Neural progenitor cell (in vitro differentiated cells): Measurements from ENCODE around the gene ATP10A. TPM values are rescaled to one million over a fixed set of nuclear protein-coding genes. Genes with fewer than 3 reads are reported as not detected.
"Not testable (repeated sequence)": the region's sequence is repeated elsewhere in the genome, so short reads cannot be mapped to it uniquely, and the experiment has no call there.

ENCODE experiments used
- DNase-seq: peaks from one replicate; pipeline ENCODE4 v3.0.0-alpha.2; 2016; ENCODE audit warnings: low spot score
- H2AFZ ChIP-seq: fragments of 200-600 bp; sonication (generic); replicated peaks from 2 replicates; pipeline ENCODE4 v1.6.1; 2016; ENCODE audit warnings: antibody characterized with exemption
- H3F3A ChIP-seq: fragments of 200-600 bp; sonication (generic); 2 replicates; pipeline ENCODE4 v1.6.1; 2016; ENCODE audit warnings: antibody characterized with exemption, low read depth
- H3K27ac ChIP-seq: fragments of 200-600 bp; sonication (generic); 2 replicates; pipeline ENCODE4 v1.5.1; 2016; ENCODE audit warnings: mild to moderate bottlenecking
- H3K27me3 ChIP-seq: fragments of 200-600 bp; sonication (generic); 2 replicates; pipeline ENCODE4 v1.6.1; 2016; ENCODE audit warnings: mild to moderate bottlenecking, moderate library complexity
- H3K36me3 ChIP-seq: fragments of 200-600 bp; sonication (generic); 2 replicates; pipeline ENCODE4 v1.5.1; 2016
- H3K4me1 ChIP-seq: fragments of 200-600 bp; sonication (generic); 2 replicates; pipeline ENCODE4 v1.6.1; 2016; ENCODE audit warnings: mixed run types
- H3K4me2 ChIP-seq: fragments of 200-600 bp; sonication (generic); 2 replicates; pipeline ENCODE4 v1.6.1; 2016
- H3K4me3 ChIP-seq: fragments of 200-600 bp; sonication (generic); 2 replicates; pipeline ENCODE4 v1.5.1; 2016
- H3K79me2 ChIP-seq: fragments of 200-600 bp; sonication (generic); 2 replicates; pipeline ENCODE4 v1.6.1; 2016; ENCODE audit warnings: low read depth
- H3K9ac ChIP-seq: fragments of 200-600 bp; sonication (generic); 2 replicates; pipeline ENCODE4 v1.6.1; 2016
- H3K9me3 ChIP-seq: fragments of 200-600 bp; sonication (generic); 2 replicates; pipeline ENCODE4 v1.5.1; 2016; ENCODE audit warnings: low read depth
- H4K20me1 ChIP-seq: fragments of 200-600 bp; sonication (generic); 2 replicates; pipeline ENCODE4 v1.6.1; 2016; ENCODE audit warnings: low read depth
- H3K27ac Mint-ChIP-seq: 3 replicates; pipeline ENCODE4 v1.8.0; 2021; ENCODE audit warnings: mixed read lengths
- H3K27me3 Mint-ChIP-seq: 2 replicates; pipeline ENCODE4 v1.8.0; 2022; ENCODE audit warnings: low read depth, mild to moderate bottlenecking, inconsistent platforms, moderate library complexity, mixed read lengths; ENCODE audit not compliant: insufficient read depth
- H3K36me3 Mint-ChIP-seq: 3 replicates; pipeline ENCODE4 v1.8.0; 2021; ENCODE audit warnings: mixed read lengths
- H3K4me1 Mint-ChIP-seq: 3 replicates; pipeline ENCODE4 v1.8.0; 2021; ENCODE audit warnings: mixed read lengths
- H3K4me3 Mint-ChIP-seq: 3 replicates; pipeline ENCODE4 v1.8.0; 2021; ENCODE audit warnings: mild to moderate bottlenecking, moderate library complexity, mixed read lengths
- H3K9me3 Mint-ChIP-seq: 3 replicates; pipeline ENCODE4 v1.8.0; 2020; ENCODE audit warnings: mixed read lengths
- CTCF ChIP-seq: fragments of 200-600 bp; sonication (generic); IDR thresholded peaks from 2 replicates; pipeline ENCODE4 v1.5.1; 2017; ENCODE audit warnings: antibody characterized with exemption, mild to moderate bottlenecking
- EZH2 ChIP-seq: fragments of 200-600 bp; sonication (generic); IDR thresholded peaks from 2 replicates; pipeline ENCODE4 v1.6.1; 2017; ENCODE audit warnings: antibody characterized with exemption, mild to moderate bottlenecking, moderate library complexity
- EZH2phosphoT487 ChIP-seq: fragments of 200-600 bp; sonication (generic); IDR thresholded peaks from 2 replicates; pipeline ENCODE4 v1.6.1; 2017; ENCODE audit warnings: antibody characterized with exemption
- total RNA-seq: library from RNA; depleted of rRNA; stranded (reverse); fragments of >200 nt; gene quantifications from 2 replicates; pipeline ENCODE4 v1.2.3, GENCODE V29; 2015; ENCODE audit warnings: low replicate concordance

The ATP10A gene
- total RNA-seq, 1 donor from 2014 or later: 0.32 TPM

GRCh38 chr15:25859838-25860645, 3.1 kb downstream of the ATP10A start:
- Mint-ChIP-seq H3K4me1 (peaks cover 20% of the 10 kb centered on the region), H3K27me3 (peaks cover 32% of the 10 kb centered on the region), H3K27ac (no peak overlapping the region), H3K36me3 (peaks cover 2% of the 10 kb centered on the region), H3K4me3 (no peak overlapping the region), H3K9me3 (no peaks in the 10 kb centered on the region)
- Histone ChIP-seq H3K4me3 (no peak overlapping the region), H3K4me2 (no peak overlapping the region), H3K27me3 (peaks cover 65% of the 10 kb centered on the region), H3K9me3 (no peaks in the 10 kb centered on the region), H3K4me1 (no peaks in the 10 kb centered on the region), H4K20me1 (no peaks in the 10 kb centered on the region), H3F3A (no peaks in the 10 kb centered on the region), H2AFZ (no peak overlapping the region), H3K27ac (no peak overlapping the region), H3K36me3 (no peaks in the 10 kb centered on the region), H3K9ac (no peak overlapping the region), H3K79me2 (no peaks in the 10 kb centered on the region)
- no peak for DNase-seq
- no peak for TF ChIP-seq EZH2
- TF ChIP-seq EZH2phosphoT487: no peak
- no peak for TF ChIP-seq CTCF

GRCh38 chr15:25858952-25859760, 4.0 kb downstream of the ATP10A start:
- Mint-ChIP-seq H3K27ac (no peak overlapping the region), H3K4me1 (peaks cover 20% of the 10 kb centered on the region), H3K4me3 (no peak overlapping the region), H3K9me3 (no peaks in the 10 kb centered on the region), H3K27me3 (peaks cover 27% of the 10 kb centered on the region), H3K36me3 (no peaks in the 10 kb centered on the region)
- Histone ChIP-seq H3K4me1 (no peaks in the 10 kb centered on the region), H3K9me3 (no peaks in the 10 kb centered on the region), H3K36me3 (no peaks in the 10 kb centered on the region), H3K9ac (no peak overlapping the region), H3K27ac (no peak overlapping the region), H3K4me3 (no peak overlapping the region), H3K27me3 (peaks cover 56% of the 10 kb centered on the region), H3K79me2 (no peaks in the 10 kb centered on the region), H3K4me2 (no peak overlapping the region), H4K20me1 (no peaks in the 10 kb centered on the region), H3F3A (no peaks in the 10 kb centered on the region), H2AFZ (peak overlapping the region; percentile 2)
- no peak for DNase-seq
- TF ChIP-seq EZH2phosphoT487: no peak
- no peak for TF ChIP-seq CTCF
- no peak for TF ChIP-seq EZH2

GRCh38 chr15:25856059-25856458, 7.1 kb downstream of the ATP10A start:
- H2AFZ ChIP-seq, H3K9me3 Mint-ChIP-seq, DNase-seq, H3K27ac ChIP-seq, H3K4me2 ChIP-seq, H3K4me1 ChIP-seq, H3F3A ChIP-seq, H3K36me3 ChIP-seq, H3K4me3 ChIP-seq, H3K36me3 Mint-ChIP-seq, H3K27me3 Mint-ChIP-seq, H3K9ac ChIP-seq, H3K9me3 ChIP-seq, H3K79me2 ChIP-seq, H4K20me1 ChIP-seq, H3K4me3 Mint-ChIP-seq, H3K27ac Mint-ChIP-seq: not testable (repeated sequence)
- H3K27me3 ChIP-seq: peaks cover 25% of the 10 kb centered on the region
- H3K4me1 Mint-ChIP-seq: peaks cover 25% of the 10 kb centered on the region
